ENCODE measurements around the gene MRPL4. TPM values are rescaled to one million over a fixed set of nuclear protein-coding genes. Genes with fewer than 3 reads are reported as not detected.

The MRPL4 gene
- total RNA-seq, 1 donor from 2014 or later: 96.3 TPM

GRCh38 chr19:10220695-10221094, 31.3 kb upstream of the MRPL4 start:
- H3K27me3 ChIP-seq (ENCODE audit: control insufficient read depth, insufficient read depth, low read length): no peaks in the 10 kb centered on the region
- no peak for DNase-seq (ENCODE audit: low read depth)
- TF ChIP-seq CTCF (IDR thresholded peaks at IDR 0.05; ENCODE audit: insufficient read depth, low read length, poor library complexity, severe bottlenecking): no peak
- H3K4me3 ChIP-seq (ENCODE audit: low read depth, low read length): no peak overlapping the region
- no peaks in the 10 kb centered on the region for H3K36me3 ChIP-seq (ENCODE audit: control insufficient read depth, insufficient read depth, low read length)

- Histone ChIP-seq H3K27me3 (ENCODE audit: control insufficient read depth, insufficient read depth, low read length) (no peaks in the 10 kb centered on the region), H3K4me3 (ENCODE audit: low read depth, low read length) (no peak overlapping the region), H3K36me3 (ENCODE audit: control insufficient read depth, insufficient read depth, low read length) (no peaks in the 10 kb centered on the region)
- no peak for TF ChIP-seq CTCF (IDR thresholded peaks at IDR 0.05; ENCODE audit: insufficient read depth, low read length, poor library complexity, severe bottlenecking)
- DNase-seq (ENCODE audit: low read depth): no peak
Measured at GRCh38 chr19:10222201-10222890, 29.7 kb upstream of the MRPL4 start.

DNA sequence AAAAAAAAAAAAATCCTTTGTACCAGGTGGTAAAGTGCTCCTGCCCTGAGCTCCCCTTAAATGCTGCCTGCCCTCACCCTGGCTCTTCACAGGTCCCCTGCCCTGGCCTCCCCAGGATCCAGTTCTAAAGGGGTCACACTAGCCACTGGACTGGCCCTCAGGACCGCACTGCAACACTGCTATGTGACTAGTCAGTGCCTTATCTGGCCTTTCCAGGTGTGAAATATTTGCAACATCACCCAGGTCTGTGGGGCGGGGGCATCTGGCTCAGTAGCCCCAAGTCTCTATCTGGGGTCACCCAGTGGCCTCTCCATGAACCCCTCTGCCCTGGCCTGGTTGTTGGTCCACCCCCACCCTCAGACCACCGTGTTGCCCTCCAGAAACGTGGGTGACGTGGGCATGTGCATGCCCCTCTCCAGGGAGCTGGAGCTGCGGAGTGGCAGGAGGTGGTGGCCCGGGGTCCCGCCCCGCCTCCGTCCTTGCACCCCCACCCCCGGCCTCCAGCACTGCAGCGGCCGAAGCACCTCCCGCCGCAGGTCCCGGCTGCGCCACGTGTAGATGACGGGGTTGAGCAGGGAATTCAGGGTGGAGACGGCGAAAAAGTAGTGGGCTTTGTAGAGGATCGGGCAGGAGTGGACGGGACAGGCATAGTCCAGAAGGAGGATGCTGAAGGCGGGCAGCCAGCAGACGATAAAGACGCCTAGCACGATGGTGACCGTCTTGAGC, 28.4 kb upstream of the MRPL4 start:
- H3K4me3 ChIP-seq (ENCODE audit: low read depth, low read length): no peak overlapping the region
- H3K36me3 ChIP-seq (ENCODE audit: control insufficient read depth, insufficient read depth, low read length): no peaks in the 10 kb centered on the region
- TF ChIP-seq CTCF (IDR thresholded peaks at IDR 0.05; ENCODE audit: insufficient read depth, low read length, poor library complexity, severe bottlenecking): no peak
- no peak for DNase-seq (ENCODE audit: low read depth)
- no peaks in the 10 kb centered on the region for H3K27me3 ChIP-seq (ENCODE audit: control insufficient read depth, insufficient read depth, low read length)

- Histone ChIP-seq H3K4me3 (ENCODE audit: low read depth, low read length) (no peak overlapping the region), H3K36me3 (ENCODE audit: control insufficient read depth, insufficient read depth, low read length) (no peaks in the 10 kb centered on the region), H3K27me3 (ENCODE audit: control insufficient read depth, insufficient read depth, low read length) (no peaks in the 10 kb centered on the region)
- TF ChIP-seq CTCF (IDR thresholded peaks at IDR 0.05; ENCODE audit: insufficient read depth, low read length, poor library complexity, severe bottlenecking): no peak
- DNase-seq (ENCODE audit: low read depth): no peak
Measured at GRCh38 chr19:10224337-10224736, 27.7 kb upstream of the MRPL4 start.

- no peak for TF ChIP-seq CTCF (IDR thresholded peaks at IDR 0.05; ENCODE audit: insufficient read depth, low read length, poor library complexity, severe bottlenecking)
- Histone ChIP-seq H3K27me3 (ENCODE audit: control insufficient read depth, insufficient read depth, low read length) (peaks cover 2% of the 10 kb centered on the region), H3K4me3 (ENCODE audit: low read depth, low read length) (no peak overlapping the region), H3K36me3 (ENCODE audit: control insufficient read depth, insufficient read depth, low read length) (no peaks in the 10 kb centered on the region)
- DNase-seq (ENCODE audit: low read depth): no peak
Measured at GRCh38 chr19:10226021-10226375, 26.0 kb upstream of the MRPL4 start.

Data from kidney epithelial cell (primary cell).